Femur (tissue), 1 donor: Measurements from ENCODE around the gene BACH2.
A peak's percentile ranks its signal among the peaks of the same experiment; 100 is the strongest.
"Not testable (repeated sequence)": the region's sequence is repeated elsewhere in the genome, so short reads cannot be mapped to it uniquely, and the experiment has no call there.

Experiments used
- DNase-seq: peaks from one replicate; pipeline ENCODE4 v3.0.0-alpha.2; 2017

BACH2 gene

DNA sequence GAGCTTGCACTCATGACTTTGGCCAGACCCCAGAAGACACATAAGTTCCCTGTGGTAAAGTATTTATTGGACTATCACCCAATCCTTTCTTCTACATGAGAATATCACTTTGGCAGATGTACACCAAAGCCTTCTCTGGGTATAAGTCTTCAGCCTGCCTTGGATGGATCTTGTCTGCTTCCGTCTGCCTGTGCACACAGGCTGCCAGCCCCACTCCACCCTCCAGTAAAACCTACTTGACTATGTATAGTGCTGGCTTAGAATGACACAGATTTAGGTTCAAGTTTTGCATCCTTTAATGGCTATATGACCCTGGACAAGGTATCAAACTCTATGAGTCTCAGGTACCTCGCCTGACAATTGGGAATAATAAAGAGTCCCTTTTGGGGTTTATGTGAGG lies 63.4 kb downstream of the BACH2 start:
- no peak for DNase-seq

DNA sequence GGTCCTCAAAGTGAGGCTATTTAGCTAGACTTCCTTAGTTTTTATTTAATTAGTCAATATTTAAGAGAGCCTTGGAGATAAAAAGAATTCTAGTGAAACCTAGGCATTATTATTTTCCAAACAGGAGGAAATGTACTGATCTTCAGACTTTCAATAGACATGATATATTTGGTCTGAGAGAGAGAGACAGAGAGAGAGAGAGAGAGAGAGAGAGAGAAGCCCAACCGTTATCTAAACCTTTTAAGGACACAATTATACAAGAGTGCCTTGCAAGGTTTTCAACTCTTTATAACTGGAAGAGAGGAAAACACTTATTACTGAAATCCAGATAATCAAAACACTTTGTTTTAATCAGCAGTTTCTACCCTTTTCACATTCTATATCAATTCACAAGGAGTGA lies 64.8 kb downstream of the BACH2 start:
- DNase-seq: no peak

DNA sequence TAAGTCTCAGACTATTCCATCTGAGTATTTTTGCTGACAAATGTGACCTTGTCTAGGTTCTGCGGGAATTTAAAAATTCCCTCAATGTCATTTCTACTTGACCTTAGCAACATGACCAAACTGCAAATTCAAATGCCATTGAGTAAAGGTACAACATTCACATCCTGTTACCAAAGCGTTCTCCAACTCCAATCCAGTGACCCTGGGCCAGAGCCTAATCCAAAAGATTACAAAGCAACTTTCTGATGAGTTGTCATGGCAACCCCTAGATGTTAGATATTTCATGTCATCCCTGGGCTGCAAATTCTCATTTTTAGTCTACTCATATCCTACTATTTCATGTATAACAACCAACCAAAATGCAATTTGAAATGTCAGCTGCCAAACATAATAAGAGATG lies 65.3 kb downstream of the BACH2 start:
- no peak for DNase-seq

DNA sequence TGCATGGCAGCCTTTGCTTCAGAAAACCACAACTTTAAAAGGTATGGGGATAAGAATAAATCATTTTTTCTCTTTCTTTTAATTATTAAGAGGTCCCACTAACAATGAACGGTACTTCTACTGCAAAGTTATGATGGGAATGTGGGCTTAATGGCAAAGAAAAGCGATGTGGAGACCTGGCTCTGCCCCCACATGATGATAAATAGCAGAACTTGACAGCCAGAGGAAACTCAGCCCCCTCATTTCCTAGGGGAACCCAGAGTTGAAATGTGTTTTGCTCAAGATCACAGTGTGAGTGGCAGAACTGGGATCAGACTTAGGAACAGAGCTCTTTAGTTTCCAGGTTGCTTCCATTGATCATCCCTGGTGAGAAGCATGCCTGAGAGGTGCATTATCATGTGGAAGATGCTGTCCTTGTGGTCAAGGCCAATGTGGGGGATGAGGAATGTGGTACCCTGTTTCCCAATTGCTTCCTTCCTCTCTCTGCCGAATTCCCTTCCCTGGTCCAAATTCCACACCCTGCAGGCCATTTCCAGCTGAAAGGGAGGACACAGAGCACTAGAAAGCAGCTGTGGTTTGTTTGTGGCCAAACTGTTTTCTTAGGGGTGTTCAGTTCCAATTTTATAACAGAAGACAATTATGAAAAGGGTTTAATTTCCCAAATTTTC lies 66.0 kb downstream of the BACH2 start:
- no peak for DNase-seq

DNA sequence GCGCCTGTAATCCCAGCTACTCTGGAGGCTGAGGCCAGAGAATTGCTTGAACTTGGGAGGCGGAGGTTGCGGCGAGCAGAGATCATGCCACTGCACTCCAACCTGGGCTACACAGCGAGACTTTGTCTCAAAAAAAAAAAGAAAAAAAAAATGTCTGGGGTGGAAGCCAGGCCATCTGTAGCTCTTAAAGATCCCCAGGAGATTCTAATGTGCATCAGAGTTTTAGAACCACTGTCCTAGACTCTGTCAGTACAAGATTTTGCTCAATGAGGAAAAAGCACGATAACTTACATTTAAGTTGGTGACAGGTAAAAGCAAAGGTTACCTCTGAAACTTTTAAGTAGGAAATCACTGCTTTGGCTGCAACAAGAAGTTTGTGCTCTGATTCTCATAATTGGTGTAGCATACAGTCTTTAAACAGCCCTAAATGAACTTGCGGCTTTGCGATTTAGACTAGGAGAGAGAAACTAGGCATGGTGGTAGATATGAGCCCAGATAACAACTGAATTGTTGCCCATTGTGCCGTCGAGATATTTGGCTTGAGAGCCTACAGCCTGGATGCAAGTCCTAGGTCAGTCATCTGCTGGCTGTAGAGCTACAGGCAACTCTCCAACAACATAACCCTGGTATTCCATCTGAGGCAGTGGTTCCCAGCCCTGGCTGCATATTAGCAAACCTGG lies 67.2 kb downstream of the BACH2 start:
- DNase-seq: no peak

DNA sequence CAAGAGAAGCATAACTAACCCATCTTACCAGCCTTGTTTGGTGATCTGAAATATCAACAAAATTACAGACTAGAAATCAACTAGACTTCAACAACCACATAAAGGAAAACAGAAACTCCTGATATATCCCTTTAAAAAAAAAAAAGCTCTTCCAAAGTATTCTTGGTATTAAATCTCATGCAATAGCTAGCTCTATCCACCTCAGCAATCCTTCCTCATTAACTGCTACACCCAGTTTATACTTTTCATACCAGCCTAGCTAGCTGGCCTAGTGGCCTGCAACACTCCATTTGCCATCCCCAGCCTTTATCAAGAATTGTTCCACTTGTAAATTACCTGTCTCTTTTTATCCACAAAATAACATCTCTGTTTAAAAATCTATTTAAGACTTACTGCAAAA lies 69.0 kb downstream of the BACH2 start:
- no peak for DNase-seq

DNA sequence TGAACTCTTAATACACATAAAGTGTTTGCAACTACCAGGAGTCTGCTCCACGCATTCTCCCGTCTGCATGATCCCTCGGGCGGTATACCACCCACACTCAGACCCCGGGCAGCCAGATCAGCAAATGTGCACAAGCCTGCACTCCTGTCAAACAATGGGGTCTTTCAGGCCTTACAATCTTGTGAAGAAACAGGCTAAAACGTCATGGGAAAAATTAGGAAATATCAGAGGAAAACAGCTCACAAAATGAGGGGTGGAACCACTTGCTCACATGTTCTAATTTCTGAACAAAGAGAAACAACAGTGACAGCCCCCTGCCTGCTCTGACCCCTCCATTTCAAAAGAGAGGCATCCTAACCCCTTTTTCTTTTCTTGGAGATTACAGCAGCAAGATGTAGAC lies 69.4 kb downstream of the BACH2 start:
- peak; percentile 48 for DNase-seq

DNA sequence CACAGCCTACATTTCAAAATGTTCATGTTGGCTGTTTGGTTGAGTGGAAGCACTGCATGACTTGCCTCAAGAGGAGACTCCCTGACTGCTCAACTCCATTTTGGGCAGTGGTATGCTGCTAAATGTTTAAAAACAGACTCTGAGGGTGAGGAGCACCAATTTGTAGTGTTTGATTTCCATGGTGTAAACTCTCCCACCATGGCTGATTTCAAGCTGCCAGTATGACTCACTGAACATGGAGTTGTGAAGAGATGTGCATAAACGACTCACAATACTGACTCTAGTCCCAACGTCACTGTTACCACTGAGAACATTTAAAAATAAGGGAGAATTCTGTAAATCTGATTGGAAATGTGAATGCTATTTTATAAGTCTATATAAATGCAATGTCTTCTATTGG lies 70.4 kb downstream of the BACH2 start:
- DNase-seq: no peak

- no peak for DNase-seq
Observed at GRCh38 chr6:90224196-90224595, 72.4 kb downstream of the BACH2 start.

DNA sequence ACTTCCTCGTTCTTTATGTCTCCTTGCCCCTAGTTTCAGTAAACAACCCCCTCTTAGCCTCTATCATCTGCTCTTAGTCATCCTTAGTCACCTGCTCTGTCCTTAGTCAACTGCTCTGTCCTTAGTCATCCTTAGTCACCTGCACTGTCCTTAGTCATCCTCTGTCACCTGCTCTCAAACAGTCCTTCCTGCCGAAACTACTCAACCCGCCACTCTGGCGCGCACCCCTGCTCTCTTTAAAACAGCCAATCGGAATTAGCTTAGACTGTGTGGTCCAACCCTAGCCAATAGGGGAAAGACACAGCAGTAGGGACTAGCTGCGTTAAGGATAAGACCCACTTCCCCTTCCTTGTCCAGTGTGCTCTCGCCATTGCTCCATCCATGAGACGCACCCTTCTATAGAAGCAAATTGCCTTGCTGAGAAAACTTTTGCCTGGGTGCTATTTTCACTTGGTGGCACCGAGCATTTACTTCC lies 73.9 kb downstream of the BACH2 start:
- no peak for DNase-seq

DNA sequence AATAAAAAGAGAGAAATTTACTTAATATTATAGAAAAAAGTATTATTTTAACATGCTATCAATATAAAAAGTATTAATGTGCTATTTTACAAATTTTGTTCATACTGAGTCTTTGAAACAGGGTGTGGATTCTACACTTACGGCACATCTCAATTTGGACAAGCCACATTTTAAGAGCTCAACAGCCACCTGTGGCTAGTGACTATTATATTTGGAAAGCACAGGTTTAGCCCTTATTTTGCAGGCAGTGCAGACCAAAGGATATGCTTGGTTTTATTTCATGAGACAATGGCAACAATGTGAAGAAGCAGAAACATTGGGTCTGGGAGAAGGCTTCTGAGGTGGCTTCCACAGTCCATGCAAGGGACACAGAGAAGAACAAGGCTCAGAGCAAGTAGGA lies 74.6 kb downstream of the BACH2 start:
- DNase-seq: no peak

DNA sequence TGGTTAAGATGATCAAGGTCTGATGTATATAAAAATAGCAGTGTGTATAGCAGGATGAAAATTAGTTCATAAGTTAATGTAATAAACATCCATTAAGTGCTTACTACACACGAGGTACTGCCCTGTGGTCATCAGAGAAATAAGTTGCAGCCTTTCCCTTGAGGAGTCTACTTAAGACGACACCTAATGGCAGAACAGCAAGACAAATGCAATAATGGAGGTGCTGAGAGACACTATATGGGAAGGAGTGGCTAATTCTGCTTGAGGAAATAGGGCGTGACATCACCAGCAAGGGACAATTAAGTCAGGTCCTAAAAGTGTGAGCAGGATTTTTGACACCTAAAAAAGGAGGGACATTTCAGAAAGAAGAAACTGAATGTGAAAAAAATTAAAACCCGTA lies 75.2 kb downstream of the BACH2 start:
- DNase-seq: no peak

- no peak for DNase-seq
Observed at GRCh38 chr6:90220273-90220672, 76.4 kb downstream of the BACH2 start.

DNA sequence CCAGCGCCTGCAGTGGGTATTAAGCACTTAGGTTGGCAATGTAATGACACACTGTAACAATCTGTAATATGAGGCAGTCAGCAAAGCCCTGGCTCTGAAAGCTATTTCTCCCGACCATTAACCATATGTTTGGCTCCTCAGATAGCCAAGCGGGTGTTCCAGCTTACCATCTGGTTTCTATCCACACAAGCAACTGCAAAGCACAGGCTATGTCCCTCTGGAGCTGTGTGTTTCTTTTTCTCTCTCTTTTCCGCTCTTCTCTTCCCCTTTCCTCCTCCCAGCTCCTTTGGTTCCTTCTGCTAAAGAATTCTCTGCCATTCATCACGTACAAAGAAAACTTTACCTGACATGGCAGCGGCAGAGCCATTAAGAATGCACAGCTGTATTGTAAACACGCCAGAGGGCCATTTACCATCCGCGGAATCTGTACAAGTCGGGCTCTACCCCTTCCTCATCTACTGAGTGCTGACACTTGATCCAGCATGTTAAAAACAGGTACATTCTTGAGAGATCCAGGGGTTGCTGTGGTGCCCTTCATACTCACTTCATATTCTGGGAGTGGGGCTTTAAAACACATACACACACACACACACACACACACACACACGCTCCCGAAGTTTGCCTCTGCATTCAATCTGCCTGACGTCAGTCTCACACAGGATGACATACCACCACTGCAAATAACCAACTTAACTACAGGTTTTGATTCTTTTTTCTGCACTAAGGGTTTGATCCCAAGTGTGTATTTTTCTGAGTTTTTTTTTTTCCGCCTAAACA lies 77.2 kb downstream of the BACH2 start:
- DNase-seq: peak; percentile 93

- DNase-seq: no peak
Observed at GRCh38 chr6:90218959-90219208, 77.8 kb downstream of the BACH2 start.

DNA sequence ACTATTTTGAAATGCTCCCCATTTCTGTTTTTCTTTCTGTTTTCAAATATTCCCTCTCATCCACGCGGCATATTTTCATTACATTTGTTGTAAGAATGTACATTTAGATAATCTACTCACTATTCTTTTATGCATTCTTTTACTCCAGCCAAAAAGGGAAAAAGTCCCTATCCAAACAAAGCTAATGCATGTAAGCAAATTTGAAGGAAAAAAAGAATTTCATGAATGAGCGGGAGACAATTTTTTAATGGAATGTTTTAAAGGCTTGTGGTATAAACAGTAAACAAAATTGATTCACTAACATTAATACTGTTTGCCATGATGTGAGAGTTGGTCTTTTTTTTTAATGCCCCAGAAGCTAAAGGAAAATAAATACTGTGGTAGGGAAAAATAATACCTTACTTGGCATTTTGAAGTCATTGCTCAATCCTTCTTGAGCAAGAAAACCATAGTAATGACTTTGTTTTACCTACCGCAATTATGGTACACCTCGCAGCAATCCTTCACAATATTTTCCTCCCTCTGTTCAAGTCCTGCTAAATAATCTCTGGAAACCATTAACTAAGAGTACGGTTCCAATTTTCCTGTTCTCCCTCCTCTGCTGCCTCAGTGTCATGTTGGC lies 79.0 kb downstream of the BACH2 start:
- no peak for DNase-seq

- peak; percentile 64 for DNase-seq
Observed at GRCh38 chr6:90216072-90216977, 80.3 kb downstream of the BACH2 start.

DNA sequence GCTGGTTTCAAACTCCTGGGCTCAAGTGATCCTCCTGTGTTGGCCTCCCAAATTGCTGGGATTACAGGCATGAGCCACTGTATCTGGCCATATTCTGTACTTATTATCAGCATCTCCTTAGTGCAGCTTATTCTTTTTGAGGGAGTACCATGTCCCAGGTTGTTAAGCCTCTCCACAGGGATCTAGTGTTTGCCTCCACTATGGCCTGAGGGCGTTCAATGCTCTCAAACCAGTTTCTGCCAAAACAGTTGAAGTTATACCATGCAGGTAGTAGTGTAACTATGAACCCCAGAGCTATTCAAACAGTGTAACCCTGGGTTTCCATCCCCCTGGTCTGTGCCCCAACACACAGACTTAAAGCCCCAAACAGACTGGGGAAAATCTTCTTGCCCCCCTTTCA lies 81.7 kb downstream of the BACH2 start:
- DNase-seq: no peak

GRCh38 chr6:90214461-90214860 lies 82.2 kb downstream of the BACH2 start:
- DNase-seq: no peak

- no peak for DNase-seq
Observed at GRCh38 chr6:90212274-90212673, 84.4 kb downstream of the BACH2 start.

DNA sequence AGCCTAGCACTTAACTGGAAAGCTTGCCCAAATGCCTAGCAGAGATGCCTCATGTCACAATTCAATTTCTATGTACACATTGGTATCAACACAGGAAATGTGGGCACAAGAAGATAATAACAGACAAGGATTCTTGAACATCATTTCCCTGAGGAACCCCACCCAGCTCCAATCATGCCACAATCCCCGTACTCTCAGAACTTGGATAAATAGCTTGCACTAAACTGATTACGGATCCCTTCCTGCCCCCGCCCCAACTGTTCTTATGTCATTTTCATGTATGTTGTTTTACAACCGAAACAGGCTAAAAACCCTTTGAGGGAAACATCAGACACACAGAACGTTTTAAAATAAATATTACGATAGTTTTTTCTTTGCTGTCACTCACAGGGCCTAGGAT lies 87.1 kb downstream of the BACH2 start:
- no peak for DNase-seq

DNA sequence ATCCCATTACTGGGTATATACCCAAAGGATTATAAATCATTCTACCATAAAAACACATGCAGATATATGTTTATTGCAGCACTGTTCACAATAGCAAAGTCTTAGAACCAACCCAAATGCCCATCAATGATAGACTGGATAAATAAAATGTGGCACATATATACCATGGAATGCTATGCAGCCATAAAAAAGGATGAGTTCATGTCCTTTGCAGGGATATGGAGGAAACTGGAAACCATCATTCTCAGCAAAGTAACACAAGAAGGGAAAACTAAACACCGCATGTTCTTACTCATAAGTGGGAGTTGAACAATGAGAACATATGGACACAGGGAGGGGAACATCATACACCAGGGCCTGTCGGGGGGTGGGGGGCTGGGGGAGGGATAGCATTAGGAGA lies 88.0 kb downstream of the BACH2 start:
- DNase-seq: not testable (repeated sequence)
